ENCODE results near the gene SPPL2B.
A peak's percentile ranks its signal among the peaks of the same experiment; 100 is the strongest.
"Not testable (repeated sequence)": the region's sequence is repeated elsewhere in the genome, so short reads cannot be mapped to it uniquely, and the experiment has no call there.

SPPL2B gene

DNA sequence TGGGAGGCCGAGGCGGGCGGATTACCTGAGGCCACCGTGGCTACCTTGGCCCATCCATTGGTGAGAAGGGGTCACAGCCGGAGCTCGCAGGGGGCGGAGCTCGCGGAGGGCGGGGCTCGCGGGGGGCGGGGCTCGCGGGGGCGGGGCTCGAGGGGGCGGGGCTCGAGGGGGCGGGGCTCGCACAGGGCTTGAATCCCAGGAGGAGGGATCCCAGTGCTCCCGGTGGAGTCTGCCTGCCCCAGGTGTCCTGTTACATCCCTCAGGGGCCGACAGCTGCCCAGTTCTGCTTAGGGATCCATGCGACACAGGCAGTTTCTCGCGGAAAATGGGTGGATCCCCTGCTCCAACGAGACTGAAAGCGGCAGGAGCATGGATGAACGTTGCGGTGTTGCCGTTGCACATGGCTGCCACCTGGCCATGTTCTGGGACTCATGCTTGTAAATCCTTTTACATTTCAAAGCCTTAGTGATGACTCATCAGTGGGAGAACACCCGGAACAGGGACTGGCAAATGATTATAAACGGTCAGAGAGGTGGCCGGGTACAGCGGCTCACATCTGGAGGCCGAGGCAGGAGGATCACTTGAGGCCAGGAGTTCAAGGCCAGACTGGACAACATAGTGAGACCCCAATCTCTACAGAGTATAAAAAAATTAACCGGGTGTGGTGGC lies 56.7 kb downstream of the SPPL2B start:
- peak; percentile 73 for DNase-seq

DNA sequence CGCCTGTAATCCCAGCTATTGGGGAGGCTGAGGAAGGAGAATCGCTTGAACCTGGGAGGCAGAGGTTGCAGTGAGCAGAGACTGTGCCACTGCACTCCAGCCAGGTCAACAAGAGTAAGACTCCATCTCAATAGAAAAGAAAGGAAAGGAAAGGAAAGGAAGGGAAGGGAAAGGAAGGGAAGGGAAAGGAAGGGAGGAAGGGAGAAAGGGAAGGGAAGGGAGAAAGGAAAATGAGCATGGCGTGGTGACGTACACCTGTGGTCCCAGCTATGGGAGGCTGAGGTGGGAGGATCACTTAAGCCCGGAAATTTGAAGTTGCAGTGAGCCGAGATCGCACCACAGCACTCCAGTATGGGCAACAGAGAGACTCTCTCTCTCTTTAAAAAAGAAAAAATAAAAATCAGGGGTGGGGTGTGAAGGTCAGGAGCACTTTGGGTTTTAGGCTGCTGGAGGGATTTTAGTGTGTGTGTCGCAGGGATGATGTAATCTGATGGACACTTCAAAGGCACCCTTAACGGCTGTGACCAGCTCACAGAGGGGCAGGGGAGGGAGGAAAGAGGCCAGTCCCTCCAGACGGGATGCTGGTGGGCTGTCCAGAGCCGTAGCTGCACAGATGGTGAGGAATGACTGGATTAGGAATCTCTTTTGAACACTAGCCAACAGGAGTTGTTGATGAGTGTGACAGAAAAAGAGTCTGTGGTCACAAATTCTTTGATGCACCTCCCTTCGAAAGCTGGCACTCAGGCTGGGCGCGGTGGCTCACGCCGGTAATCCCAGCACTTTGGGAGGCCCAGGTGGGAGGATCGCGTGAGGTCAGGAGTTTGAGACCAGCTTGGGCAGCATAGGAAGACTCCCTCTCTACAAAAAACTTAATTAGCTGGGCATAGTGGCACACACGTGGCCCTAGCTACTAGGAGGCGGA lies 59.1 kb downstream of the SPPL2B start:
- no peak for DNase-seq

DNA sequence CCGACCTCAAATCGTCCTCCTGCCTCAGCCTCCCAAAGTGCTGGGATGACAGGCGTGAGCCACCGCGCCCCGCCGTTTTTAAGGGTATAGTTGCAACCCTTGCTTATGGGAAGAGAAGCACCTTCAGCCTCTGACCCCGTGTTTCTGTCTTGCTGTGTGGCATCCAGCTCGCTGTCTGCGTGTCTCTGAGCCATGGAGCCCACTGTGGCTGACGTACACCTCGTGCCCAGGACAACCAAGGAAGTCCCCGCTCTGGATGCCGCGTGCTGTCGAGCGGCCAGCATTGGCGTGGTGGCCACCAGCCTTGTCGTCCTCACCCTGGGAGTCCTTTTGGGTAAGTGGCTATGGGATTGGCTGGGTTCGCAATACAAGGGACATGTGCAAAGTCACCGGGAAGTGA lies 61.1 kb downstream of the SPPL2B start:
- DNase-seq: no peak

DNA sequence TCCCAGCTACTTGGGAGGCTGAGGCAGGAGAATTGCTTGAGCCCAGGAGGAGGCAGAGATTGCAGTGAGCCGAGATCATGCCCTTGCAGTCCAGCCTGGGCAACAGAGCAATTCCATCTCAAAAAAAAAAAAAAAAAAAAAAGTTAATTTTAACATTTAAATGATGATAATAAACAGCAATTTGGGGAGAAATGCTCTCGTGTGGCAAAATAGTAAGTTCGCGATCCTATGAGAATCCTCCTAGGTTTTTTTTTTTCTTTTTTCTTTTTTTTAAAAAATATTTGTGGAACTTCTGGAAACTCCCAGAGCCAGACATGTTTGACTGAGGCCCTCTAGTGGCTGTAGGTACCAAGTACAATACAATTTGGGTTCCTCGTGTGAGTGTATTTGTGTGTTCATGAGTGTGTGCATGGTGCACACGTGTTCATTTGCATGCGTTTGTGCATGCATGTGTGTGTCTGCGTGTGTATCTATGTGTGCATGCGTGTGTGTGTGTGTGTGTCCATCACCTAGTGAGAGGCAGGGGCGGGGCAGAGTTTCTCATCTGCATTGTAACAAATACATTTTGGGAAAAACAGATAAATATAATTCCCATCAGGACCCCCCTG lies 62.7 kb downstream of the SPPL2B start:
- no peak for DNase-seq

DNA sequence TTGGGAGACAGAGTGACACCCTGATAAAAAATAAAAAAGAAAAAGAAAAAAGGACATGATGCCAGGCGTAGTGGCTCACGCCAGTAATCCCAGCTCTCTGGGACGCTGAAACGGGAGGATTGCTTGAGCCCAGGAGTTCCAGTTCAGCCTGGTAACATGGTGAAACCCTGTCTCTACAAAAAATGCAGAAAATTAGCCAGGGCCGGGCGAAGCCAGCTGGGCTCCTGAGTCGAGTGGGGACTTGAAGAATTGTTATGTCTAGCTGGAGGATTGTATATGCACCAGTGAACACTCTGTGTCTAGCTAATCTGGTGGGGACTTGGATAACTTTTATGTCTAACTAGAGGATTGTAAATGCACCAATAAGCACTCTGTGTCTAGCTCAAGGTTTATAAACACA lies 63.9 kb downstream of the SPPL2B start:
- DNase-seq: no peak

DNA sequence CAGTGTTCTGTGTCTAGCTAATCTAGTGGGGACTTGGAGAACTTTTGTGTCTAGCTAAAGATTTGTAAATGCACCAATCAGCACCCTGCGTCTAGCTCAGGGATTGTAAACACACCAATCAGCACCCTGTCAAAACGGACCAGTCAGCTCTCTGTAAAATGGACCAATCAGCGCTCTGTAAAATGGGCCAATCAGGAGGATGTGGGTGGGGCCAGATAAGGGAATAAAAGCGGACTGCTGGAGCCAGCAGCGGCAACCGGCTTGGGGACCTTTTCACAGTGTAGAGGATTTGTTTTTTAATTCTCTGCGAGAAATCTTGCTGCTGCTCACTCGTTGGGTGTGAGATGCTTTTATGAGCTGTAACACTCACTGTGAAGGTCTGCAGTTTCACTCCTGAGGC lies 64.4 kb downstream of the SPPL2B start:
- not testable (repeated sequence) for DNase-seq

DNA sequence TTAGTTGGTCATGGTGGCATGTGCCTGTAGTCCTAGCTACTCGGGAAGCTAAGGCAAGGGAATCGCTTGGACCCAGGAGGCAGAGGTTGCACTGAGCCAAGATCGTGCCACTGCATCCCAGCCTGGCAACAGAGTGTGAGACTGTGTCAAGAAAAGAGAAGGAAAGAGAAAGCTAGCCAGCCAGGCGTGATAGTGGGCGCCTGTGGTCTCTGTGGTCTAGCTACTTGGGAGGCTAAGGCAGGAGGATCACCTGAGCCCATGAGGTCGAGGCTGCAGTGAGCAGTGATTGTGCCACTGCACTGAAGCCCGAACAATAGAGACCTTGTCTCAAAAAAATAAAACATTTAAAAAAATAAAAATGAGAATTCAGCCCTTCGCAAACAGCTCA lies 65.6 kb downstream of the SPPL2B start:
- DNase-seq: no peak

DNA sequence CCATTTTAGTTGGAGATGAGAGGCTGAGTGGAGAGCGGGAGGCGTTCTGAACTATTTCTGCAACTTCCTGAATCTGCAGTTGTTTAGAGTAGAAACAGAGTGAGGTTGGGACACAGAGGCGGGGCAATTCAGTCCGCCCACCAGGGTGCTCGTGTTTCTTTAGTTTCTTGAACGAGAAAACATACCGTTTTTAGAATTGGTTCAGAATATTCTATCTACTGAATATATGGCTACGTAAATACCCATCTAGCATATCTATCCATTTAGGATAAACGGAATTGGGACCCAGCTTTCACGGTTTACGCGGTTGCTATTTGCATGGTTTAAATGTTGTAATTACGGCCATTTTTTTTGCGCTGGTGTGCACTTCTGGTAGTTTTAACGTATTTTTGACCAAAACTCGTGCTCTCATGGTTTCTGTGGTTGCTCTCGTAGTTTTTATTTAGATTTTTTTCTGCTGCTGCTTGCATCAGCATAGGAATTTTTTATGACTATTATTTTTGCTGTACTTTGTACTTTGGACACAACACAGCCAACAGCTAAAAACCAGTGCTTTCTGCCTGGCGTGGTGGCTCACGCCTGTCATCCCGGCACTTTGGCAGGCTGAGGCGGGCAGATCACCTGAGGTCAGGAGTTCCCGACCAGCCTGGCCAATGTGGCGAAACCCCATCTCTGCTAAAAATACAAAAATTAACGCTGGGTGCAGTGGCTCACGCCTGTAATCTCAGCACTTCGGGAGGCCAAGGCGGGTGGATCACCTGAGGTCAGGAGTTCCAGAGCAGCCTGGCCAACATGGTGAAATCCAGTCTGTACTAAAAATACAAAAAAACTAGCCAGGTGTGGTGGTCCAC lies 66.2 kb downstream of the SPPL2B start:
- DNase-seq: no peak

DNA sequence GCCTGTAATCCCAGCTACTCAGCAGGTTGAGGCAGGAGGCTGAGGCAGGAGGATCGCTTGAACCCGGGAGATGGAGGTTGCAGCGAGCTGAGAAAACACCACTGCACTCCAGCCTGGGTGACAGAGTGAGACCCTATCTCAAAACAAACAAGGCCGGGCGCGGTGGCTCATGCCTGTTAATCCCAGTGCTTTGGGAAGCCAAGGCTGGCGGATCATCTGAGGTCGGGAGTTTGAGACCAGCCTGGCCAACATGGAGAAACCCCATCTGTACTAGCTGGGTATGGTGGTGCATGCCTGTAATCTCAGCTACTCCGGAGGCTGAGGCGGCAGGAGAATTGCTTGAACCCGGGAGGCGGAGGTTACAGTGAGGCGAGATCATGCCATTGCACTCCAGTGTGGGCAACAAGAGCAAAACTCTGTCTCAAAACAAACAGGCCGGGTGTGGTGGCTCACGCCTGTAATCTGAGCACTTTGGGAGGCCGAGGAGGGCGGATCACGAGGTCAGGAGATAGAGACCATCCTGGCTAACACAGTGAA lies 66.9 kb downstream of the SPPL2B start:
- DNase-seq: not testable (repeated sequence)

DNA sequence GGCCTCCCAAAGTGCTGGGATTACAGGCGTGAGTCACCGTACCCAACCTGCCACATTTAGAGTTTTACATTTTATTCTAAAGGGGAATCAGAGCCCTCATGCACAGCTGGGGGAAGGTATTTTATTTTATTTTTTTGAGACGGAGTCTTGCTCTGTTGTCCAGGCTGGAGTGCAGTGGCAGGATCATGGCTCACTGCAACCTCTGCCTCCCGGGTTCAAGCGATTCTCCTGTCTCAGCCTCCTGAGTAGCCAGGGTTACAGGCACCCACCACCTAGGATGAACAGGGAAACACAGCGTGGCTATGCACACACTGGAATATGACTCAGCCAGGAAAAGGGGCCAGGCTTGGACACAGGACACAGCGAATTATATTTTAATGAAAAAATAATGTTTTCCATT lies 68.7 kb downstream of the SPPL2B start:
- DNase-seq: not testable (repeated sequence)

DNA sequence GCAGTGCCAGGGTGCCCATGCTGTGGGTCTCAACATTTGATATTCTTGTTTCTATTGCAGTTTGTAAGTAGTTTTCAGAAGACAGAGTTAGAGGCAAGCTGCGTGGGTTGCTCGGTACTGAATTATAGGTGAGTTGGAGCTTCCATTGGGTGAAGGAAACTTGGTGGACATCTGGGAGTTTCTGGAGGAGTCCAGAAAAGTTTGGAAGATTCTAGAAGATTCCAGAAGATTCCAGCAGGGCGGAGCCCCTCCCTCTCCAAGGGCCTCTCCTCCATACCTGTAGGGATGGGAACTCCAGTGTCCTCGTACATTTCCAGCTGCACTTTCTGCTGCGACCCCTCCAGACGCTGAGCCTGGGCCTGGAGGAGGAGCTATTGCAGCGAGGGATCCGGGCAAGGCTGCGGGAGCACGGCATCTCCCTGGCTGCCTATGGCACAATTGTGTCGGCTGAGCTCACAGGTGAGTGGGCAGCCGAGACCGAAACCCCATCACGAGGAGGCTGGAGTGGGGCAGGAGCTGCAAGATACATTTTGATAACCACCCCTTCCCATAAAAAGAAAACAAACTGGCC lies 70.3 kb downstream of the SPPL2B start:
- no peak for DNase-seq

DNA sequence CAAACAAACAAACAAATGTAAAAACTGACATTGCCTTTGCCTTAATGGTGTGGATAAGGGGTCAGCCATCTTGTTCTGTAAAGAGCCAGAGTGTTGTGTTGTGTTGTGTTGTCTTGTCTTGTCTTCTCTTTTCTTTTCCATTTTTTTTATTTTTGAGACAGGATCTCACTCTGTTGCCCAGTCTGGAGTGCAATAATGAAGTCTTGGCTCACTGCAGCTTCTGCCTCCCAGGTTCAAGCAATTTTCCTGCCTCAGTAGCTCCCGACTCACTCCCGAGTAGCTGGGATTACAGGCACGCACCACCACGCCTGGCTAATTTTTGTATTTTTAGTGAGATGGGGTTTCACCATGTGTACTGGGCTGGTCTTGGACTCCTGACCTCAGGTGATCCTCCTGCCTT lies 71.1 kb downstream of the SPPL2B start:
- DNase-seq: no peak
